ENCODE measurements around the gene CD101. TPM values are rescaled to one million over a fixed set of nuclear protein-coding genes. Genes with fewer than 3 reads are reported as not detected.
A peak's percentile ranks its signal among the peaks of the same experiment; 100 is the strongest.

Gene CD101
- total and polyA plus RNA-seq, 2 of the 8 experiments (the other 6 are each of a cell fraction or from before 2014, with no cell fraction given), result 1.1 to 1.2 TPM

GRCh38 chr1:117059334-117059677, 57.7 kb downstream of the CD101 start (continued):
- no peak for TF ChIP-seq CHD7 (IDR thresholded peaks at IDR 0.05; ENCODE audit: insufficient replicate concordance, low read length)
- TF ChIP-seq, protein P1, sequence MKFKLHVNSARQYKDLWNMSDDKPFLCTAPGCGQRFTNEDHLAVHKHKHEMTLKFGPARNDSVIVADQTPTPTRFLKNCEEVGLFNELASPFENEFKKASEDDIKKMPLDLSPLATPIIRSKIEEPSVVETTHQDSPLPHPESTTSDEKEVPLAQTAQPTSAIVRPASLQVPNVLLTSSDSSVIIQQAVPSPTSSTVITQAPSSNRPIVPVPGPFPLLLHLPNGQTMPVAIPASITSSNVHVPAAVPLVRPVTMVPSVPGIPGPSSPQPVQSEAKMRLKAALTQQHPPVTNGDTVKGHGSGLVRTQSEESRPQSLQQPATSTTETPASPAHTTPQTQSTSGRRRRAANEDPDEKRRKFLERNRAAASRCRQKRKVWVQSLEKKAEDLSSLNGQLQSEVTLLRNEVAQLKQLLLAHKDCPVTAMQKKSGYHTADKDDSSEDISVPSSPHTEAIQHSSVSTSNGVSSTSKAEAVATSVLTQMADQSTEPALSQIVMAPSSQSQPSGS (IDR thresholded peaks at IDR 0.05; ENCODE audit: low read length), result no peak
- TF ChIP-seq CHD1 (IDR thresholded peaks at IDR 0.05; ENCODE audit: low read depth, low read length), result no peak
- TF ChIP-seq SRF (IDR thresholded peaks at IDR 0.05; ENCODE audit: low read depth, low read length), result no peak
- no peak for TF ChIP-seq RAD21 (IDR thresholded peaks at IDR 0.05 in 1 of 2, conservative IDR thresholded peaks at IDR 0.05 in 1 of 2; ENCODE audit: low read depth in 2 of 2, low read length in 2 of 2)
- TF ChIP-seq SP1 (IDR thresholded peaks at IDR 0.05; ENCODE audit: low read depth, low read length), result no peak
- TF ChIP-seq GTF2F1 (IDR thresholded peaks at IDR 0.05; ENCODE audit: borderline replicate concordance, low read depth, low read length), result no peak
- TF ChIP-seq MAX (IDR thresholded peaks at IDR 0.05), result peak; percentile 77; the same call in 1 of the 2 replicates
- TF ChIP-seq, protein P2, sequence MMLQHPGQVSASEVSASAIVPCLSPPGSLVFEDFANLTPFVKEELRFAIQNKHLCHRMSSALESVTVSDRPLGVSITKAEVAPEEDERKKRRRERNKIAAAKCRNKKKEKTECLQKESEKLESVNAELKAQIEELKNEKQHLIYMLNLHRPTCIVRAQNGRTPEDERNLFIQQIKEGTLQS (IDR thresholded peaks at IDR 0.05; ENCODE audit: insufficient read depth, low read depth, low read length), result no peak
